ENCODE results near the gene CREB3L1.

GRCh38 chr11:46366661-46367161, 89.2 kb downstream of the CREB3L1 start:
- TF ChIP-seq CTCF (IDR thresholded peaks at IDR 0.05 in 8 of 11, conservative IDR thresholded peaks at IDR 0.05 in 3 of 11): no peak
- TF ChIP-seq POLR2AphosphoS5 (IDR thresholded peaks at IDR 0.05): no peak
- TF ChIP-seq POLR2A (IDR thresholded peaks at IDR 0.05): no peak
